Superior temporal gyrus (tissue), 1 donor: ENCODE data around the gene ZNF407.

ENCODE experiments used
- DNase-seq: peaks from one replicate; pipeline ENCODE4 v3.0.0-alpha.2; 2016; ENCODE audit errors: extremely low spot score

The ZNF407 gene

GRCh38 chr18:74831571-74832250 is 234.0 kb downstream of the ZNF407 start:
- no peak for DNase-seq

- no peak for DNase-seq
Measured at GRCh38 chr18:74832381-74832780, 234.7 kb downstream of the ZNF407 start.

- DNase-seq, result no peak
Measured at GRCh38 chr18:74832999-74833398, 235.3 kb downstream of the ZNF407 start.

GRCh38 chr18:74834424-74835309 is 237.0 kb downstream of the ZNF407 start:
- DNase-seq, result no peak

DNA sequence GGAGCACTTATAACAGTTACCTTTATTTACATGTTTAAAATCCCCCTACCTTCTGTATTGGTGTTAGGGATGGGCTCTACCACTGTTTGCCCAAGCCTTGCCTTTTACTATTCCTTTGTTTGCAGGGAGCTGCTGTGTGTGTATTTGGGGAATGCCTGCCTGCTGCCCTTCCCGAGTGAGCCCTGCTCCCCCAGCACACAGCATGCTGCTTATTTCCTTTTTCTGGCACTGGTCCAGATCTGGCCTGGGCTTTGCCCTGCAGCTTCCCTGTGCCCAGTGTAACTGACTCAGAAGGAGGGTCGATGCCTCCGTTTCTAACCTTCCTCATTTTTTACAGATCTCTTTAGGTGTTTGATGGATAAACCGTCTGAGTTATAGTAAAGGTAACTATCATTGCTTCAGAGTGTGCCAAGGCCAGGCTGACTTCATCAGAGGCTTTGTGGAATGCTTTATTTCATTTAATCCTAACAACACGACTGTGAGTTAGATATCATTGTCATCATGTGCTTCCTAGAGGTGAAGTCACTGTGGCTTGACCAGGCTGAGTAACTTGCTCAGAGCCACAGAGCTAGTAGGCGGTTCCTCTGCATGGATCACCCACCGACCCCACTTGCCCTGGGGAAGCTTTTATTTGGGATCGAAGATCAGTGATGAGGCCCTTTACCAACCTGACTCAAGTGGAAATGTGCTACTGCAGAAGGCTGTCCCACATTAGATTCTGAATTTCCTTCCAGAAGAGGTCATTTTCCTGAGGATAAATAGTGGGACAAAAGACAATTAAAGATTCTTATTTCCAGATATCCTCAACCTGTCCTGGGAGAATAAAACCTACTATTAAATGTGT is 238.8 kb downstream of the ZNF407 start:
- no peak for DNase-seq

DNA sequence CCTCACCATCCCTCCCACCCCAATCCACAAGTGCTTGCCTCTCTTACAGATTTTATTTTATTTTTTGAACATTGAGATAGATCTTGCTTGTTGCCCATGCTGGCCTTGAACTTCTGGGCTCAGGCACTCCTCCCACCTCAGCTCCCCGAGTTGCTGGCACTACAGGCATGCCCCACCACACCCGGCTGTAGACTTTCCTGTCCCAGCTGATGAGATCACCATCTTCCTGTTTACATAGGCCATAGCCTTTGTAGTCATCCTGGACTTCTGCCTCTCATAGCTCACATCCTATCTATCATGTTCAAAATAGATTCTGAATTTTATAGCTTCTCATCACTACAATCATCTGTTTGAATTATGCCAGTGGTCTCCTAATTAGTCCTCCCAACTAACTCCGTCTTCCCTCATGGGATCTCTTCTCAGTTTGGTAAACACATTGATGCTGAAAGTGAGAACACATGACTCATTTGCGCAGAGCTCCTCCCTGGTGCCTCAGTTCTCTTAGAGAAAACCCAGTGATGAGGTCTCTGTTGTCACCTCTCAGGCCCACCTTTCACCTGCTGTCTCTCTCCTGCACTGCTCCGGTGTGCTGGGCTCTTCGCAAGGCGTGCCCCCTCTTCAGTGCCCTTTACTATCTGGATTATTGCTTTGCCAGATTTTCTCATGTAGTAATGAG is 243.0 kb downstream of the ZNF407 start:
- DNase-seq, result no peak

DNA sequence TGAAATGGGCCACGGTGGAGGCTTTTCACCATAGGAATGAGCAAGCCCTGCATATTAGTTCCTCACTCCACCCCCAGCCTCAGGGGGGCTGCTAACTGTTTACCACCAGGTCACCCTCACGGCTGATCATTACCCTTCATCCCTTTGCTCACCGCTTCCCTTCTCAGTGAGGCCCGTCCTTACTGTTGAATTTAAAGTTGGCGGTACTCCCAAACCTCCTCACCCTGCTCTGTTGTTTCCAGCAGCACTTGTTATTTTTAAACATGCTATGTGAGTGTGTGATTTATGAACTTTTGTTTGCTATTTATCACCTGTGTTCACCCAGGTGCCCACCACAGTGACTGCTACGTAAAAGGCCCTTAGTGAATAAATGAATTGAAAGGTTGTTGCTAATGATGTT is 243.6 kb downstream of the ZNF407 start:
- no peak for DNase-seq

DNA sequence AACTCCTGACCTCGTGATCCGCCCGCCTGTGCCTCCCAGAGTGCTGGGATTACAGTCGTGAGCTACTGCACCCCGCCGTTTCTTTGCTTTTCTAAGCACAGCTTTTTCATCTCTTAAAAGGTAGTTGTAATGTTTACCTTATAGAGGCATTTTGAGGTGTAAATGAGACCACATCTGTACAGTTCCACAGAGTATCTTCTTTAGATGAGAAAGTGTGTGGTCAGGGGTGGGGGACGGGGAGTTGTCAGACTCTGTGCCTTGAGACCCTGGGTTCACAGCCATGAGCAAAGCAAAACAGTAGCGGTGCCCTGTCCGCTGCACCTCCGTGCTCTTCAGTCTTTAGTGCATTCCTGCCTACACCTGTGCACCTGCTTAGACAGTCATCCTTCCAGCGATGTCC is 251.6 kb downstream of the ZNF407 start:
- DNase-seq, result no peak

- no peak for DNase-seq
Measured at GRCh38 chr18:74856434-74856833, 258.8 kb downstream of the ZNF407 start.

DNA sequence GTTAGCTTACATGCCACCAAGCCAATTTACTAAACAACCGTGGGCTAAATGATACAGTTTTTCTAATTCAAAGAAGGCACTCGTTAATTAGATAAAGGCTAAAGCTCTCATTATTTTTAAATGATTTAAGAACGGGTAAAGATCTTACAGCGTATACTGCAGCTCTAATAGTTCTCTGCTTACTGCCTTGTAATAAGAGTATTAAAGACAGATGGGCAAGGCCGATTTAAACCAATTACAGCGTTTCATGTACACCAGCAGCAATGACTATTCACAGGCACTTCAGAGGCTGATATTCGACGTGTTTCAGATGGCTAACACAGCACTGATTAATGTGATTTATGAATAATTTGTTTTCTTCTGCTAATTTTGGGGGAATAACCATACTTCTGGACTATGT is 259.3 kb downstream of the ZNF407 start:
- DNase-seq, result no peak

GRCh38 chr18:74857901-74858300 is 260.2 kb downstream of the ZNF407 start:
- no peak for DNase-seq

DNA sequence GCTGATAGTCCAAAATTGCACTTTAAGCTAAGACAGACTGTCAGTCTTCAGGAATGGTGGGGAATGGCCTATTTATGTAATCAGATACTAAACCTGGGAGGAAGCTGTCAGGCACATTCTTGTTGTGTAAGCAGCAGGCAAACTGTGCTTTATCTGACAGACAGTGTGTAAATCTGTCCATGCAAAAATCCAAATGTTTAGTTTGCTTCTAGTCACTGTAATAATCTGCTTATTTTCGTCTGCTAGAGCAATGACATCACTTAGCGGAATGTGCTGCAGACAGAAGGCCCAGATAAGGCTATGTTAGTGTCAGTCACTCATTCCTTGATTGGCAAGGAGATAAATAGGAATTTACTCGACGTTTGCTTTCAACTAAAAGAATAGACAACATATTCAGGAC is 263.5 kb downstream of the ZNF407 start:
- DNase-seq, result no peak

GRCh38 chr18:74862094-74862493 is 264.4 kb downstream of the ZNF407 start:
- DNase-seq, result no peak

DNA sequence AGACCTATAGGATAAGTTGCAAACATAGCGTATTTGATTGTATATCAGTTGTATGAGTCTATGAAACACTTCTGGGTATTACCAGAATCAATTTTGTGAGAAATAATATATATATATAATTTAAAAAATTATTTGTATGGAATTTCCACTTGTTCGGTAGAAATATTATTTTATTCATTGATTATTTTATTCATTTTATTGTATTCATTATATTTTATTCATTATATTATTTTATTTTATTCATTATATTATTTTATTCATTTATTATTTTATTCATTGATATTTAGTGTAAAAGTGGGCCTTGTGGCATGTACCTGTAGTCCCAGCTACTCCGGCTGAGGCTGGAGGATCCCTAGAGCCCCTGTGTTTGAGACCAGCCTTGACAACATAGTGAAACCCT is 268.9 kb downstream of the ZNF407 start:
- no peak for DNase-seq

- no peak for DNase-seq
Measured at GRCh38 chr18:74868461-74868860, 270.8 kb downstream of the ZNF407 start.

- DNase-seq, result no peak
Measured at GRCh38 chr18:74869904-74870863, 272.5 kb downstream of the ZNF407 start.

DNA sequence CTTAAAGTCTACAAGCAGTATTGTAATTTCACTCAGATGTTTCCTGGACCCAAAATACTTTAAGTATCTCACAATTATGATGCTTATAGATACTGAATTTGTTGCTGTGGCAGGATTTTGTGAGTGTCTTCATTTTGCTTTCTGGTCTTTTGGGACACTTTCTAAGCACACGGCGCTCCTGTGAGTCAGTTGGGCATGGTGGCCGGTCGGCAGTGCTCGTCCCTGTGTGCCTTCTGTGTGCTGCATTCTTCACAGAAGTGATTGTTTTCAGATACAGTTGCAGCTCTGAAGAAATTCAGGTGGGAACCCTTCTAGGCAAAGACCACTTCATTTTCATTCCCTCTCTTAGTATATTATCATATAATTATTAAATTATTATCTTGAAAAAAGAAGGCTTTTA is 273.3 kb downstream of the ZNF407 start:
- DNase-seq, result no peak

GRCh38 chr18:74873629-74874028 is 276.0 kb downstream of the ZNF407 start:
- DNase-seq, result no peak

- DNase-seq, result no peak
Measured at GRCh38 chr18:74874351-74874750, 276.7 kb downstream of the ZNF407 start.

DNA sequence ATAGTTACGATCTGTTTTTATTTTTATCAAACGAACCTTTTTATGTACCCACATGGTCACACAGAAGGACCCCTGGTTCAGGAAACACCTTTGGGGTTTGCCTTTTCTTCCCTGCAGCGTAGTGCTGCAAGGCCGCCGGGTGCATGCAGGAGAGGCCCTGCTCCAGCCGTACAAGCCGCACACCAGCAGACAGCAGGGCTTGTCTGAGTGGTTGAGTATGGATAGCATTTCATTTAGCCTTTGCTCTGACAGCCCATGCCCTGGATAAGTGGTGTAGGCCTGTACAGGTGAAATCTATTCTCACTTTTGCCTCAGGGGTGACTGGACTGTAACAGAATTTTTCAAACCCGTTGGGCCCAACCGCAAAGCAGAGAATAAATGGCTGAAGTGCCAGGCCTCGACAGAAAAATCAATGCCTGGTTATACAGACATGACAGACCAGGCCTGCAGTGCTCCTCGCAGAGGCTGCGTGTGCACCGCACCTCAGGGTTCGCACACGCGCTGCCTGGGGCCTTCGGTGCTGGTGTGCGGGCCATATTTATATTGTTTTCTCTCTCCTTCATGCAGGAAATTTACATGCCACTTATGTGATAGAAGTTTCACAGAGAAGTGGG is 279.1 kb downstream of the ZNF407 start:
- DNase-seq, result no peak
